HEK293 (cell line): ENCODE results near the gene UBE2Q2.

ENCODE experiments used
- CTCF ChIA-PET: fragments of 350-600 bp; formaldehyde crosslinking; extraction: SDS; loops from one replicate; lab custom pipeline; 2021; ENCODE audit warnings: antibody characterized with exemption; lab: Yijun Ruan, JAX
- POLR2A ChIA-PET: fragments of 300-600 bp; formaldehyde crosslinking; extraction: SDS; loops from one replicate; lab custom pipeline; 2020; ENCODE audit warnings: antibody characterized with exemption, inconsistent platforms; lab: Yijun Ruan, JAX
- H3K27ac ChIP-seq: fragments of 200-500 bp; sonication (Bioruptor generic); 2 replicates; pipeline ENCODE4 v1.5.1; 2014; ENCODE audit warnings: low read depth, low read length, control low read depth, inconsistent platforms; ENCODE audit errors: extremely low read depth
- H3K36me3 ChIP-seq, 2 experiments: fragments of 200-500 bp in 1 of 2; sonication (Bioruptor generic) in 1 of 2; 1 replicate in 1 of 2; 2 replicates in 1 of 2; pipeline ENCODE4 v1.5.1; 2014 to 2017; ENCODE audit warnings: inconsistent platforms in 2 of 2, low read length in 2 of 2; ENCODE audit not compliant: control insufficient read depth in 2 of 2, insufficient read depth in 1 of 2
- H3K4me1 ChIP-seq: fragments of 200-500 bp; sonication (Bioruptor generic); 2 replicates; pipeline ENCODE4 v1.5.1; 2014; ENCODE audit warnings: mild to moderate bottlenecking, low read length, inconsistent platforms; ENCODE audit not compliant: control insufficient read depth, insufficient read depth
- H3K4me3 ChIP-seq: 2 replicates; pipeline ENCODE4 v1.5.1; 2011; ENCODE audit warnings: low read depth, mild to moderate bottlenecking, control low read depth, low read length, moderate library complexity
- H3K9me3 ChIP-seq: fragments of 200-500 bp; sonication (Bioruptor generic); 2 replicates; pipeline ENCODE4 v1.5.1; 2014; ENCODE audit warnings: low read depth, low read length, inconsistent platforms; ENCODE audit not compliant: control insufficient read depth, insufficient read depth
- BCL11B ChIP-seq: fragments of 450-650 bp; formaldehyde crosslinking; IDR thresholded peaks from 2 replicates; pipeline ENCODE4 v1.5.1; 2016; ENCODE audit warnings: low read depth, missing biosample characterization, missing genetic modification characterization
- EGR2 ChIP-seq: fragments of 450-650 bp; formaldehyde crosslinking; IDR thresholded peaks from 2 replicates; pipeline ENCODE4 v1.5.1; 2016; ENCODE audit warnings: low read depth, missing biosample characterization, missing genetic modification characterization
- KLF8 ChIP-seq: fragments of 450-650 bp; formaldehyde crosslinking; IDR thresholded peaks from 2 replicates; pipeline ENCODE4 v1.5.1; 2016; ENCODE audit warnings: missing biosample characterization, missing genetic modification characterization
- KLF9 ChIP-seq: fragments of 450-650 bp; formaldehyde crosslinking; IDR thresholded peaks from 2 replicates; pipeline ENCODE4 v1.5.1; 2016; ENCODE audit warnings: missing biosample characterization, missing genetic modification characterization, low read depth
- MEIS1 ChIP-seq: sonication (generic); formaldehyde crosslinking; IDR thresholded peaks from 2 replicates; pipeline ENCODE4 v1.8.1; 2022; ENCODE audit warnings: missing genetic modification reagents, mild to moderate bottlenecking, borderline replicate concordance
- OSR2 ChIP-seq: fragments of 450-650 bp; formaldehyde crosslinking; IDR thresholded peaks from 2 replicates; pipeline ENCODE4 v1.5.1; 2016; ENCODE audit warnings: missing biosample characterization, missing genetic modification characterization
- PRDM1 ChIP-seq: fragments of 450-650 bp; formaldehyde crosslinking; IDR thresholded peaks from 2 replicates; pipeline ENCODE4; 2016; ENCODE audit warnings: missing biosample characterization, missing genetic modification characterization
- SALL2 ChIP-seq: fragments of 450-650 bp; formaldehyde crosslinking; IDR thresholded peaks from 2 replicates; pipeline ENCODE4 v1.5.0; 2017; ENCODE audit warnings: missing biosample characterization, mild to moderate bottlenecking, missing genetic modification characterization, borderline replicate concordance
- SCRT1 ChIP-seq: fragments of 450-650 bp; formaldehyde crosslinking; IDR thresholded peaks from 2 replicates; pipeline ENCODE4 v1.5.1; 2016; ENCODE audit warnings: missing biosample characterization, missing genetic modification characterization, borderline replicate concordance
- SCRT2 ChIP-seq: fragments of 450-650 bp; formaldehyde crosslinking; IDR thresholded peaks from 2 replicates; pipeline ENCODE4 v1.5.1; 2016; ENCODE audit warnings: missing biosample characterization, missing genetic modification characterization
- SP7 ChIP-seq: fragments of 450-650 bp; formaldehyde crosslinking; IDR thresholded peaks from 2 replicates; pipeline ENCODE4 v1.5.1; 2016; ENCODE audit warnings: missing biosample characterization, missing genetic modification characterization
- TRIM28 ChIP-seq: IDR thresholded peaks from 2 replicates; pipeline ENCODE4 v1.6.1; 2011; ENCODE audit warnings: low read length, control low read depth, borderline replicate concordance
- ZBTB21 ChIP-seq: fragments of 450-650 bp; formaldehyde crosslinking; IDR thresholded peaks from 2 replicates; pipeline ENCODE4 v1.5.1; 2017; ENCODE audit warnings: missing biosample characterization, missing genetic modification characterization
- ZNF266 ChIP-seq: fragments of 450-650 bp; formaldehyde crosslinking; IDR thresholded peaks from 2 replicates; pipeline ENCODE4 v1.5.1; 2016; ENCODE audit warnings: missing biosample characterization, missing genetic modification characterization, low read depth
- ZNF514 ChIP-seq: fragments of 450-650 bp; formaldehyde crosslinking; IDR thresholded peaks from 2 replicates; pipeline ENCODE4 v1.5.1; 2016; ENCODE audit warnings: missing biosample characterization, missing genetic modification characterization
- ZNF558 ChIP-seq: fragments of 450-650 bp; formaldehyde crosslinking; IDR thresholded peaks from 2 replicates; pipeline ENCODE4 v1.5.1; 2016; ENCODE audit warnings: missing biosample characterization, missing genetic modification characterization
- ZNF596 ChIP-seq: fragments of 450-650 bp; IDR thresholded peaks from 2 replicates; pipeline ENCODE4 v1.5.0; 2018; ENCODE audit warnings: missing biosample characterization, mild to moderate bottlenecking, missing genetic modification characterization, moderate library complexity
- ZNF629 ChIP-seq: fragments of 450-650 bp; formaldehyde crosslinking; IDR thresholded peaks from 2 replicates; pipeline ENCODE4 v1.5.1; 2017; ENCODE audit warnings: missing biosample characterization, missing genetic modification characterization
- ZNF707 ChIP-seq: fragments of 450-650 bp; formaldehyde crosslinking; IDR thresholded peaks from 2 replicates; pipeline ENCODE4 v1.5.1; 2016; ENCODE audit warnings: missing biosample characterization, missing genetic modification characterization
- ZSCAN18 ChIP-seq: fragments of 450-650 bp; formaldehyde crosslinking; IDR thresholded peaks from 2 replicates; pipeline ENCODE4 v1.5.1; 2016; ENCODE audit warnings: missing biosample characterization, missing genetic modification characterization

Gene UBE2Q2

DNA sequence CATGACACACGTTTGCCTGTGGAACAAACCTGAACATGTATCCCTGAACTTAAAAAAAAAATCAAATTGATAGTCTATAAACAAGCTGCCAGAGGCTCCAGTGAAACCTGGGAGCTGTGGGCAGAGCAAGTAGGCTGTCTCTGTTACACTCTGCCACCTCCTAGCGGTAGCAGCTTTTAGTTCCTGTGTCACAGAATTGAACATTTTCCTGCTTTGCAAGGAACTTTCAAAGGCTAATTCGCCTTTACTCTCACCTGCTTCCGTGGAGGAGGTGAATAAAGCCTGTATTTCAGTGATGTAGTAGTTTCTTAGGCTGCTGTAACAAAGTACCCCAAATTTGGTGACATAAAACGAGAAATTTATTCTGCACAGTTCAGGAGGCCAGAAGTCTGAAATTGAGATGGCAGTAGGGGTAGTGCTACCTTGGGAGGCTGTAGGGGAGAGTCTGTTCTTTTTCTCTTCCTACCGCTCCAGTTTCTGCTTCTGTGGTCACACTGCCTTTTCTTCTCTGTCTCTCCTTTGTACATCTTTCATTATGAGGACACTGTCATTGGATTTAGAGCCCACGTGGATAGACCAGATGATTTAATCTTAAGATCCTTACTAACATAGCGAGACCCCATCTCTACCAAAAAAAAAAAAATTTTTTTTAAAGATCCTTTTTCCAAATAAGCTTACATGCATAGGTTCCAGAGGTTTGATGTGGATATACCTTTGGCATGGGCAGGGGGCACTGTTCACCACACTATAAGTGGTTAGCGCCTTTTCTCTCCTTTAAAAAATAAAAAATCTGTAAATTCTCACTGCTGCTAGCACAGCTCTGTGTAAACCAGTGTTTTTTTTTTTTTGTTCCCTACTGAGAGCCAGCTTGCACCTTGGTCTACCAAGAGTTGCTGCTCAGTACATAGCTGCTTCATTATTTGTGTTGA lies 85.7 kb downstream of the UBE2Q2 start:
- Histone ChIP-seq H3K36me3 (peaks cover 61 to 79% of the 10 kb centered on the region in 2 experiments), H3K4me3 (no peak overlapping the region), H3K4me1 (peaks cover 9% of the 10 kb centered on the region), H3K27ac (no peak overlapping the region), H3K9me3 (no peaks in the 10 kb centered on the region)
- TF ChIP-seq KLF8 (tag by site-specific recombination) (no peak), PRDM1 (peak; percentile 59), SP7 (tag by site-specific recombination) (no peak), EGR2 (tag by site-specific recombination) (no peak), ZNF629 (tag by site-specific recombination) (no peak), ZBTB21 (tag by site-specific recombination) (no peak)
- TF ChIP-seq, all 188 proteins: peak for 1
- POLR2A ChIA-PET: interaction anchor here (0.6 kb wide), 1 partner anchor 11 kb away, joined by 3 read pairs; no protein-coding TSS in a partner anchor
- CTCF ChIA-PET: interaction anchor here (0.5 to 5.9 kb wide), 35 partner anchors 8 to 227 kb away, joined by 3 to 28 read pairs (median 4); partner anchors contain the start of genes FBXO22, NRG4 and UBE2Q2

GRCh38 chr15:75929799-75930565 lies 86.7 kb downstream of the UBE2Q2 start:
- CTCF ChIA-PET: interaction anchor here (0.6 to 5.9 kb wide), 20 partner anchors 9 to 226 kb away, joined by 3 to 28 read pairs (median 5); no protein-coding TSS in a partner anchor
- Histone ChIP-seq H3K36me3 (peaks cover 67 to 77% of the 10 kb centered on the region in 2 experiments), H3K4me3 (no peak overlapping the region)
- TF ChIP-seq ZNF514 (no peak), SALL2 (tag by site-specific recombination) (no peak), TRIM28 (no peak), OSR2 (peak; percentile 56), ZNF707 (tag by site-specific recombination) (no peak), SCRT2 (tag by site-specific recombination) (0 out of 2 replicates have a peak, but pooled peaks have one; percentile 17), MEIS1 (CRISPR knock-in tag) (no peak), SP7 (tag by site-specific recombination) (peak; percentile 76), ZNF558 (tag by site-specific recombination) (no peak), BCL11B (tag by site-specific recombination) (no peak), ZNF266 (tag by site-specific recombination) (no peak), KLF9 (no peak), ZSCAN18 (no peak), ZNF596 (tag by site-specific recombination) (no peak), SCRT1 (tag by site-specific recombination) (no peak)
- TF ChIP-seq, all 188 proteins: peak for 3
- H3K27ac ChIP-seq: no peak overlapping the region
- H3K4me1 ChIP-seq: peaks cover 9% of the 10 kb centered on the region
- no peaks in the 10 kb centered on the region for H3K9me3 ChIP-seq
- POLR2A ChIA-PET: no interaction called here
